Measurements from ENCODE around the gene EREG. TPM values are rescaled to one million over a fixed set of nuclear protein-coding genes. Genes with fewer than 3 reads are reported as not detected.

The EREG gene
- total and polyA plus RNA-seq, 9 of the 15 experiments (the other 6 are each of a cell fraction or from before 2014, with no cell fraction given): 0.97 to 7.3 (median 2.5) TPM

GRCh38 chr4:74402692-74403456 lies 37.9 kb downstream of the EREG start (continued):
- no peak for TF ChIP-seq ZNF280B (CRISPR knock-in tag; IDR thresholded peaks at IDR 0.05)
- no peak for TF ChIP-seq ZNF644 (tag; IDR thresholded peaks at IDR 0.05; ENCODE audit: low read depth)
- TF ChIP-seq ZHX1 (conservative IDR thresholded peaks at IDR 0.05; ENCODE audit: low read length): no peak
- TF ChIP-seq FOXP4 (CRISPR knock-in tag; IDR thresholded peaks at IDR 0.05; ENCODE audit: borderline replicate concordance): no peak
- 0 out of 2 replicates have a peak, but pooled peaks have one; percentile 34 for TF ChIP-seq CXXC5 (CRISPR knock-in tag; IDR thresholded peaks at IDR 0.05)
- TF ChIP-seq ZNF217 (CRISPR knock-in tag; IDR thresholded peaks at IDR 0.05): no peak
- TF ChIP-seq ZBTB43 (CRISPR knock-in tag; IDR thresholded peaks at IDR 0.05): no peak
- no peak for TF ChIP-seq RBM15 (IDR thresholded peaks at IDR 0.05; ENCODE audit: insufficient read depth, low read length)
- no peak for TF ChIP-seq PHF8 (IDR thresholded peaks at IDR 0.05; ENCODE audit: borderline replicate concordance, low read length)
- no peak for TF ChIP-seq LARP7 (IDR thresholded peaks at IDR 0.05)
- TF ChIP-seq CSDE1 (IDR thresholded peaks at IDR 0.05): no peak
- TF ChIP-seq E2F1 (CRISPR knock-in tag; IDR thresholded peaks at IDR 0.05): no peak
- no peak for TF ChIP-seq ARNT (IDR thresholded peaks at IDR 0.05)
- no peak for TF ChIP-seq BCL6 (CRISPR knock-in tag; IDR thresholded peaks at IDR 0.05)
- TF ChIP-seq TFE3 (CRISPR knock-in tag; IDR thresholded peaks at IDR 0.05): no peak
- no peak for TF ChIP-seq IRF2 (CRISPR knock-in tag; IDR thresholded peaks at IDR 0.05)
- no peak for TF ChIP-seq HMG20A (CRISPR knock-in tag; conservative IDR thresholded peaks at IDR 0.05)

All from K562 (cell line).